Measurements from ENCODE around the gene ACADM.

GRCh38 chr1:75732703-75733102, 8.2 kb downstream of the ACADM start:
- TF ChIP-seq CTCF (IDR thresholded peaks at IDR 0.05 in 2 of 3, conservative IDR thresholded peaks at IDR 0.05 in 1 of 3; ENCODE audit: borderline replicate concordance in 1 of 3, insufficient read depth in 1 of 3, low read depth in 2 of 3, low read length in 2 of 3), result no peak
- no peak for TF ChIP-seq POLR2AphosphoS5 (IDR thresholded peaks at IDR 0.05; ENCODE audit: low read depth, low read length)
- no peak for TF ChIP-seq FOSL1 (IDR thresholded peaks at IDR 0.05; ENCODE audit: low read depth)
- no peak for TF ChIP-seq REST (IDR thresholded peaks at IDR 0.05; ENCODE audit: low read depth)
- no peak for TF ChIP-seq POLR2A (IDR thresholded peaks at IDR 0.05; ENCODE audit: borderline replicate concordance, extremely low read depth, insufficient read depth, insufficient read length)
- TF ChIP-seq ZFX (IDR thresholded peaks at IDR 0.05), result no peak
- no peak for TF ChIP-seq EZH2phosphoT487 (IDR thresholded peaks at IDR 0.05; ENCODE audit: borderline replicate concordance)
- no peak for TF ChIP-seq SP1 (IDR thresholded peaks at IDR 0.05; ENCODE audit: low read depth)
- no peak for TF ChIP-seq EZH2 (IDR thresholded peaks at IDR 0.05)
- TF ChIP-seq YY1 (IDR thresholded peaks at IDR 0.05; ENCODE audit: extremely low read depth, insufficient replicate concordance, low read depth, low read length), result no peak

Data from HCT116 (cell line).